Right lobe of liver (tissue), 6 donors: ENCODE results near the gene URB1. TPM values are rescaled to one million over a fixed set of nuclear protein-coding genes. Genes with fewer than 3 reads are reported as not detected.

Source experiments
- ATAC-seq, 4 donors: fragments of 200-7000 bp; cut with Tn5 transposase; one replicate each; pipeline ENCODE4 v1.9.1; 2020; ENCODE audit warnings: mild to moderate bottlenecking in 4 of 4, moderate library complexity in 4 of 4
- DNase-seq, 3 donors: peaks; one replicate each; pipeline ENCODE4 v3.0.0-alpha.2; 2020
- H3K27ac ChIP-seq, 3 donors: fragments of 200-600 bp; one replicate each; pipeline ENCODE4 v1.8.0; 2022
- H3K27me3 ChIP-seq, 2 donors: fragments of 200-600 bp; one replicate each; pipeline ENCODE4 v1.8.0; 2022
- H3K36me3 ChIP-seq, 4 donors: fragments of 200-600 bp; sonication (generic) in 1 of 4; one replicate each; pipeline versions ENCODE4 v1.5.1 to v1.8.0; 2017 to 2022; ENCODE audit warnings: control low read depth in 1 of 4
- H3K4me1 ChIP-seq, 4 donors: fragments of 200-600 bp; sonication (generic) in 1 of 4; one replicate each; pipeline versions ENCODE4 v1.5.1 to v1.8.0; 2017 to 2022; ENCODE audit warnings: control low read depth in 1 of 4
- H3K4me3 ChIP-seq, 3 donors: fragments of 200-600 bp; one replicate each; pipeline ENCODE4 v1.8.0; 2022
- H3K9me3 ChIP-seq, 4 donors: fragments of 200-600 bp; sonication (generic) in 1 of 4; one replicate each; pipeline versions ENCODE4 v1.5.1 to v1.8.0; 2017 to 2022; ENCODE audit warnings: control low read depth in 1 of 4
- POLR2A ChIP-seq: fragments of 450-650 bp; IDR thresholded peaks from one replicate; pipeline ENCODE4 v1.6.1; 2017; ENCODE audit warnings: antibody characterized with exemption, mild to moderate bottlenecking
- WGBS: methylation state at CpG from one replicate; pipeline ENCODE4 v1.1.6; 2018; ENCODE audit warnings: low coverage, low lambda C conversion rate; ENCODE audit not compliant: insufficient coverage; ENCODE audit errors: missing lambda C conversion rate; 5-methylcytosine and 5-hydroxymethylcytosine counted together
- intact Hi-C, 2 donors: fragments of 100-400 bp; cut with DNase I; formaldehyde crosslinking; loops; one replicate each; pipeline versions ENCODE4 v1.11.2 to v1.14.1; 2022
- total RNA-seq, 6 experiments: library from RNA; depleted of rRNA in 2 of 6; stranded (reverse); fragments of >200 nt in 2 of 6; fragmentation: NEBNext Ultra II Directional in 3 of 6; extraction: Animal tissue kit (Norgen Biotek cat#: 25700) in 3 of 6; gene quantifications; one replicate each; pipeline versions ENCODE4 v1.1.0 to v1.2.4, GENCODE V29; 2016 to 2023
- TF ChIP-seq, protein P1 (sequence below), 4 donors: fragments of 200-600 bp in 3 of 4; fragments of 450-650 bp in 1 of 4; IDR thresholded peaks; one replicate each; pipeline versions ENCODE4 v1.5.1 to v1.8.0; 2016 to 2022; ENCODE audit warnings: antibody characterized with exemption in 4 of 4, mild to moderate bottlenecking in 2 of 4
- donor health status: DM: no; HTN: yes; CAD: no.
- donor health status: DM: no; HTN: no; CAD: no.
- donor health status: DM: no; HTN: no; CAD: no.
- donor health status: DM: no; HTN: yes; CAD: no.
- donor health status: DM: no; HTN: yes; CAD: no.

Gene URB1
- total RNA-seq, 6 experiments from 2014 or later = 6.3 to 13.6 (median 9.8) TPM

DNA sequence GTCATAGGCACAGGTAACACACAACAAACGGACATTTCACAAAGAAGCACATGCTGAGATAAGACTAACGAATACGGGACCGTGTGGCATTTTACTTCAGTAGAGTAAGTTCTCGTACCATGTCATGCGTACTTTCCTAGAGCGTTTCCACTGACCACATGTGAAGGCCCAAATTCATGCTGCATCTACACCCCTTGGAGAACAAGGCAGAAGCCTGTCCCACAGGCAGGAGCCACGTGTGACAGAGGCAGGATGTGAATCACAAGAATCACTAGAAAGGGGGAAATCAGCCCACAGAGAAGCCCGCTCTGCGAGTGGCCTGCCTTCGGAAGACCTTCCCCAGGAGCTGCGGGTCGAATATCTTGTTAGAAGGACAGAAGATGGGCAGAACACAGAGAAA, 41.8 kb downstream of the URB1 start:
- ATAC-seq = no peak
- intact Hi-C loops = no loop called here

DNA sequence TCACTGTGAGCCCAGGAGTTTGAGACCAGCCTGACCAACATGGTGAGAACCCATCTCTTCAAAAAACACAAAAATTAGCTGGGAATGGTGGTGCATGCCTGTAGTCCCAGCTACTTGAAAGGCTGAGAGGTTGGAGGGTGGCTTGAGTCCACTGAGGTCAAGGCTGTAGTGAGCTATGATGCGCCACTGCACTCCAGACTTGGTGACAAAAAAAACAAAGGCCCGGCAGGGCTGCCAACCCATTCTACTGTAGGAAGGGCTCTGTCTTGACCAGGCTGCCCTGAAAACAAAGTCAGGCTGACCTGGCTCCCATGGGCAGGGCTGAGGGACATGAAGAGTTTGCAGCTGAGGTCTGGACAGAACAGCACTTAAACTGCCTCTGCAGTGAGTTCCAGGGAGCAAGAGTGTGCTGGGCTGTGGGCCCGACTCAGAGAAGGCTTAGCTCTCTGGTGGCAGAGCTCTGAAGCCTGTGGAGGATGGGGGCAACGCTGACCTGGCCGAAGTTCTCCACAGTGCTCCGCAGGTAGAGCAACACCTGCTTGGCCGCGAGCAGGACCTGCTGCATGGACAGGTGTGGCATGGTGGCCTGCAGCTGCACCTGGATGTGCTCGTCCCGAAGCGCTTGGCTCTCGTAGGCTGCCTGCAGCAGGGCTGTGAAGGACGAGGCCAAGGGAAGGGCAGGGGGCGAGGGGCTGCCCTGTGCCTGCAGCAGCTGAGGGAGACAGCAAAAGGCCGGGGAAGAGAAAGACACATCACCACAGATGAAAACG, 42.4 kb downstream of the URB1 start:
- peaks cover 0 to 92% (median 37%) of the 10 kb centered on the region in 4 donors for H3K36me3 ChIP-seq

More for the DNA sequence above, 41.8 kb downstream of the URB1 start:
- Histone ChIP-seq H3K9me3 (no peaks in the 10 kb centered on the region), H3K4me1 (no peaks in the 10 kb centered on the region), H3K27me3 (no peaks in the 10 kb centered on the region), H3K27ac (no peak overlapping the region), H3K4me3 (no peak overlapping the region), H3K36me3 (peaks cover 0 to 92% (median 38%) of the 10 kb centered on the region in 4 donors)
- TF ChIP-seq, protein P1, sequence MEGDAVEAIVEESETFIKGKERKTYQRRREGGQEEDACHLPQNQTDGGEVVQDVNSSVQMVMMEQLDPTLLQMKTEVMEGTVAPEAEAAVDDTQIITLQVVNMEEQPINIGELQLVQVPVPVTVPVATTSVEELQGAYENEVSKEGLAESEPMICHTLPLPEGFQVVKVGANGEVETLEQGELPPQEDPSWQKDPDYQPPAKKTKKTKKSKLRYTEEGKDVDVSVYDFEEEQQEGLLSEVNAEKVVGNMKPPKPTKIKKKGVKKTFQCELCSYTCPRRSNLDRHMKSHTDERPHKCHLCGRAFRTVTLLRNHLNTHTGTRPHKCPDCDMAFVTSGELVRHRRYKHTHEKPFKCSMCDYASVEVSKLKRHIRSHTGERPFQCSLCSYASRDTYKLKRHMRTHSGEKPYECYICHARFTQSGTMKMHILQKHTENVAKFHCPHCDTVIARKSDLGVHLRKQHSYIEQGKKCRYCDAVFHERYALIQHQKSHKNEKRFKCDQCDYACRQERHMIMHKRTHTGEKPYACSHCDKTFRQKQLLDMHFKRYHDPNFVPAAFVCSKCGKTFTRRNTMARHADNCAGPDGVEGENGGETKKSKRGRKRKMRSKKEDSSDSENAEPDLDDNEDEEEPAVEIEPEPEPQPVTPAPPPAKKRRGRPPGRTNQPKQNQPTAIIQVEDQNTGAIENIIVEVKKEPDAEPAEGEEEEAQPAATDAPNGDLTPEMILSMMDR (IDR thresholded peaks at IDR 0.05) = no peak
- TF ChIP-seq POLR2A = no peak
- DNase-seq = peak in 1 of 3 donors; percentile 8
- WGBS = 90% methylated on average over 12 of the region's 13 CpGs

DNA sequence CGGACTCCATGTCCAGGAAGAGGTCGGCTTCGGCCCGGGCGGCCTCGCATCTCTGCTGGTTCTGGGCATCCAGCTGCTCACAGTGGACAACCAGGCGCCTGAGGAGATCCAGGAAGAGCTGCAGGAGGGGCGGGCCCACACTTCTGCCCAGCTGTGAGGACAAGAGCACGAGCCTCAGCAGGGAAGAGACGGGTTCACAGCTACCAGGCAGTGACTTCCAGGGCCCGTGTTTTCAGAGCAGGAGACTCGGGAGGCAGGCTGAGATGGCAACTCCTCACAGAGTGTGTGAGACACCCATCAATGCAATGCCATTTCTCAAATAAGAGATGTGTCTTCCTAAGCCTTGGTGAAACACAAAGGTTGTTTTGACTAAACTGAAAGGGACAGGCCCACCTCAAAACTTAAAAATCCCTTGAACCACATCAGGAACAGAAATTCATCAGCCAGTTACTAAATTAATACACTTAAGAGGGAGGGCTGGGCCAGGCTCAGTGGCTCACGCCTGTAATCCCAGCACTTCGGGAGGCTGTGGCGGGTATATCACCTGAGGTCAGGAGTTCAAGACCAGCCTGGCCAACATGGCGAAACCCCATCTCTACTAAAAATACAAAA, 43.4 kb downstream of the URB1 start:
- no peak for ATAC-seq
- Histone ChIP-seq H3K36me3 (peaks cover 0 to 93% (median 42%) of the 10 kb centered on the region in 4 donors), H3K27me3 (no peaks in the 10 kb centered on the region), H3K4me1 (no peaks in the 10 kb centered on the region), H3K9me3 (no peaks in the 10 kb centered on the region), H3K4me3 (no peak overlapping the region), H3K27ac (no peak overlapping the region)
- WGBS = 70% methylated on average over 4 of the region's 16 CpGs
- peak in 1 of 3 donors; percentile 37 for DNase-seq
- intact Hi-C loops = no loop called here
- TF ChIP-seq, protein P1 (IDR thresholded peaks at IDR 0.05) = no peak
- TF ChIP-seq POLR2A = no peak

More for the DNA sequence above, 42.4 kb downstream of the URB1 start:
- Histone ChIP-seq H3K4me3 (no peak overlapping the region), H3K27me3 (no peaks in the 10 kb centered on the region), H3K9me3 (no peaks in the 10 kb centered on the region), H3K27ac (no peak overlapping the region), H3K4me1 (no peaks in the 10 kb centered on the region)
- TF ChIP-seq, protein P1 (IDR thresholded peaks at IDR 0.05) = no peak
- TF ChIP-seq POLR2A = no peak
- intact Hi-C loops = no loop called here
- 89% methylated on average over 6 of the region's 16 CpGs for WGBS
- no peak for ATAC-seq
- DNase-seq = peak in 1 of 3 donors; percentile 30

DNA sequence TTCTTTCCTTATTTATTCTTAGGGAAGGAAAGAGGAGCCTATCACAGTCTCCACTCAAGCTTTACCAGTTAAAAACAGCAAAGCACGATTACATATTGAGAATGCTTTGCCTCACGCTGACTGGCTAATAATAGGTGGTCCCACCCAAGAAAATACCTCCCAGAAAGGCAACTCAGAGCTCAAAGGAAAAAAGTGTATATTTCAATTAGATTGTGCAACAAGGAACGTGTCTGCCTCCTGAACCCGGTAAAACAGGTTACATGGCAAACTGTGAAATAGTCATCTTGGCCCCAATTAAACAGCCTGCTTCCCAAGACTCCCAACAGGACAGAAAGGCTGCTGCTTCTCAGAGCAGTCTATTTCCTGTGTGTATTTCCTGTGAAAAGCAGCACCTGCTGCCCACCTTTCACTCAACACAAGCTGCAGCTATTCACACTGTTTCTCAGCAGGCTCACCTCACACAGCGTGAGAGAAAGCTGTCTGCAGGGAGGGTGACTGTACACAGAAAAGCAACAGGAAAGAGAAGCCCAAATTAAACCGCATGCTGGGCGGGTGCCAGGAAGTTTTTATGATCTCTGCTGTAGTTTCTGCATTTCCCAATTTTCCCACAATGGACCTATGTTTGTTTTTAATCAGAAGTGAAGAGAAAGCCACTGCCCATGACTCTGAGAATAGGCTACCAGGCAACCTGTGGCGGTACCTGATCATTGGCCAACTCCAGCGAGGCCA, 44.0 kb downstream of the URB1 start:
- Histone ChIP-seq H3K4me1 (no peaks in the 10 kb centered on the region), H3K4me3 (no peak overlapping the region), H3K36me3 (peaks cover 0 to 90% (median 45%) of the 10 kb centered on the region in 4 donors), H3K27ac (no peak overlapping the region), H3K27me3 (no peaks in the 10 kb centered on the region), H3K9me3 (no peaks in the 10 kb centered on the region)
- 80% methylated on average over 4 of the region's 9 CpGs for WGBS
- no peak for TF ChIP-seq POLR2A
- TF ChIP-seq, protein P1 (IDR thresholded peaks at IDR 0.05) = no peak
- ATAC-seq (no peak), DNase-seq (peak in 1 of 3 donors; percentile 10)
- intact Hi-C loops = no loop called here
